ENCODE measurements around the gene SFXN3. TPM values are rescaled to one million over a fixed set of nuclear protein-coding genes. Genes with fewer than 3 reads are reported as not detected.
A peak's percentile ranks its signal among the peaks of the same experiment; 100 is the strongest.

SFXN3 gene
- polyA plus RNA-seq, 4 donors = 35.0 to 222 (median 87.5) TPM

DNA sequence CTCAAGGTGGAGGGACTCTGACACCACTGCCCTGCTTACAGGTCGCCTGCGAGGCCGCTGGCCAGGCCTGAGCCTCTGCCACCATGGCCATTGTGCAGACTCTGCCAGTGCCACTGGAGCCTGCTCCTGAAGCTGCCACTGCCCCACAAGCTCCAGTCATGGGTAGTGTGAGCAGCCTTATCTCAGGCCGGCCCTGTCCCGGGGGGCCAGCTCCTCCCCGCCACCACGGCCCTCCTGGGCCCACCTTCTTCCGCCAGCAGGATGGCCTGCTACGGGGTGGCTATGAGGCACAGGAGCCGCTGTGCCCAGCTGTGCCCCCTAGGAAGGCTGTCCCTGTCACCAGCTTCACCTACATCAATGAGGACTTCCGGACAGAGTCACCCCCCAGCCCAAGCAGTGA is 28.6 kb upstream of the SFXN3 start:
- Histone ChIP-seq H3K4me1 (ENCODE audit: control insufficient read depth in 3 of 3, insufficient read depth in 2 of 3, low read depth in 1 of 3, low read length in 2 of 3) (peaks cover 0 to 42% (median 0%) of the 10 kb centered on the region in 3 donors), H3K4me3 (ENCODE audit: low read depth in 1 of 3, low read length in 3 of 3) (no peak overlapping the region), H3K36me3 (ENCODE audit: control insufficient read depth in 3 of 3, insufficient read depth in 2 of 3, low read depth in 1 of 3, low read length in 3 of 3) (peaks cover 4 to 58% (median 6%) of the 10 kb centered on the region in 3 donors), H3K9me3 (ENCODE audit: control insufficient read depth in 2 of 2, insufficient read depth in 1 of 2, low read depth in 1 of 2, low read length in 1 of 2) (no peaks in the 10 kb centered on the region), H3K27ac (ENCODE audit: low read depth in 1 of 3, low read length in 2 of 3) (peak overlapping the region in 1 of 3 donors; percentile 90), H3K27me3 (ENCODE audit: control insufficient read depth in 3 of 3, insufficient read depth in 3 of 3, low read length in 3 of 3) (no peaks in the 10 kb centered on the region)
- DNase-seq = no peak
- FAIRE-seq = no peak
- WGBS, 3 donors = 85 to 92% (median 85%) methylated on average over 11 of the region's 11 CpGs

DNA sequence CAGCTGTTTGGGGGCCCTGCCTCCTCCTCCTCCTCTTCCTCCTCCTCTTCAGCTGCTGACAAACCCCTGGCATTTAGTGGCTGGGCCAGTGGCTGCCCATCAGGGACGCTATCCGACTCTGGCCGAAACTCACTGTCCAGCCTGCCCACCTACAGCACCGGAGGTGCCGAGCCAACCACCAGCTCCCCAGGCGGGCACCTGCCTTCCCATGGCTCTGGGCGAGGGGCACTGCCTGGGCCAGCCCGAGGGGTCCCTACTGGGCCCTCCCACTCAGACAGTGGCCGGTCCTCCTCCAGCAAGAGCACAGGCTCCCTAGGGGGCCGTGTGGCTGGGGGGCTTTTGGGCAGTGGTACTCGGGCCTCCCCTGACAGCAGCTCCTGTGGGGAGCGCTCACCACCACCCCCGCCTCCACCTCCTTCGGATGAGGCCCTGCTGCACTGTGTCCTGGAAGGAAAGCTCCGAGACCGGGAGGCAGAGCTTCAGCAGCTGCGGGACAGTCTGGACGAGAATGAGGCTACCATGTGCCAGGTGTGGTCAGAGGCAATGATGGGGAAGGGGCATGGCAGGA is 27.3 kb upstream of the SFXN3 start:
- Histone ChIP-seq H3K27ac (ENCODE audit: low read depth in 1 of 3, low read length in 2 of 3) (no peak overlapping the region), H3K36me3 (ENCODE audit: control insufficient read depth in 3 of 3, insufficient read depth in 2 of 3, low read depth in 1 of 3, low read length in 3 of 3) (peaks cover 5 to 68% (median 6%) of the 10 kb centered on the region in 3 donors), H3K27me3 (ENCODE audit: control insufficient read depth in 3 of 3, insufficient read depth in 3 of 3, low read length in 3 of 3) (no peaks in the 10 kb centered on the region), H3K4me1 (ENCODE audit: control insufficient read depth in 3 of 3, insufficient read depth in 2 of 3, low read depth in 1 of 3, low read length in 2 of 3) (peaks cover 0 to 39% (median 0%) of the 10 kb centered on the region in 3 donors), H3K4me3 (ENCODE audit: low read depth in 1 of 3, low read length in 3 of 3) (no peak overlapping the region), H3K9me3 (ENCODE audit: control insufficient read depth in 2 of 2, insufficient read depth in 1 of 2, low read depth in 1 of 2, low read length in 1 of 2) (no peaks in the 10 kb centered on the region)
- FAIRE-seq (no peak), DNase-seq (no peak)
- 93 to 96% (median 93%) methylated on average over 17 to 18 of the region's 18 CpGs for WGBS, 3 donors

DNA sequence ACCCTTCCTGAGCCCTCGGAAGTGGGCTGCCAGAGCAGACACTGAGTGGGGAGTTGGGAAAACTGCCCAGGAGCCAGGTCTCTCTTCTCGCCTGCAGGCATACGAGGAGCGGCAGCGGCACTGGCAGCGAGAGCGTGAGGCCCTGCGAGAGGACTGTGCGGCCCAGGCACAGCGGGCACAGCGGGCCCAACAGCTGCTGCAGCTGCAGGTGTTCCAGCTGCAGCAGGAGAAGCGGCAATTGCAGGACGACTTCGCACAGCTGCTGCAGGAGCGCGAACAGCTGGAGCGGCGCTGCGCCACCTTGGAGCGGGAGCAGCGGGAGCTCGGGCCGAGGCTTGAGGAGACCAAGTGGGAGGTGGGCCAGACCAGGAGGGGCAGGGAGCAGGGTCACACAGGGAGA is 25.7 kb upstream of the SFXN3 start:
- no peak for DNase-seq
- H3K4me3 ChIP-seq (ENCODE audit: low read depth in 1 of 3, low read length in 3 of 3) = no peak overlapping the region
- 88 to 96% (median 91%) methylated on average over 21 to 23 of the region's 23 CpGs for WGBS, 3 donors
- H3K27me3 ChIP-seq (ENCODE audit: control insufficient read depth in 3 of 3, insufficient read depth in 3 of 3, low read length in 3 of 3) = no peaks in the 10 kb centered on the region
- peaks cover 5 to 73% (median 6%) of the 10 kb centered on the region in 3 donors for H3K36me3 ChIP-seq (ENCODE audit: control insufficient read depth in 3 of 3, insufficient read depth in 2 of 3, low read depth in 1 of 3, low read length in 3 of 3)
- H3K9me3 ChIP-seq (ENCODE audit: control insufficient read depth in 2 of 2, insufficient read depth in 1 of 2, low read depth in 1 of 2, low read length in 1 of 2) = no peaks in the 10 kb centered on the region
- peaks cover 0 to 43% (median 0%) of the 10 kb centered on the region in 3 donors for H3K4me1 ChIP-seq (ENCODE audit: control insufficient read depth in 3 of 3, insufficient read depth in 2 of 3, low read depth in 1 of 3, low read length in 2 of 3)
- no peak overlapping the region for H3K27ac ChIP-seq (ENCODE audit: low read depth in 1 of 3, low read length in 2 of 3)
- no peak for FAIRE-seq

DNA sequence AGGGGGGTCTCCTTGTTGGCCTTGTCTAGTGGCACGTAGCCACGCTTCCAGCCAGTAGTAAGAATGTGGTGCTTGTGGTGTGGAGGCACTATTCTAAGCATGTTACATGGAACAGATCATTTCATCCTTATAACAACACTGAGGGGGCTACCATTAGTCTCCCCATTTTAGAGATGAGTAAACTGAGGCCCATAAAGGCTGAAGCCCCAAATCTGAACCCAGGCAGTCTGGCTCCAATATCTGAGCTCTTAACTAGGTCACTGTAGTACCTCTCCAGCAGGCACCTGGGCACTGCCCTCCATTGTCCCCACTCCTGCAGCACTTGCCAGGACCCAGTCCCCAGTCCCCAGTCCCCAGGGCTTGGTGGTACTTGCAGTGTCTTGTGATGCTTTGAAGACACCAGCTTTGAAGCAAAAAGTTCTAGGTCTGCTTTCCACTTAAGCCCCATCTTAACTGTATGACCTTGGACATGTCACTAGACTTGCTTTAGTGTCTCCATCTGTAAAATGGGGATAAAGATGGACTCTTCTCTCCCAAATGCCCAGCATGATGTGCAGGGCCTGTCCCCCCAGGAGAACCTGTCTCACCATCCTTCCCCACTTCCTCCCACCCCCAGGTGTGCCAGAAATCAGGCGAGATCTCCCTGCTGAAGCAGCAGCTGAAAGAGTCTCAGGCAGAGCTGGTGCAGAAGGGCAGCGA is 25.0 kb upstream of the SFXN3 start:
- Histone ChIP-seq H3K9me3 (ENCODE audit: control insufficient read depth in 2 of 2, insufficient read depth in 1 of 2, low read depth in 1 of 2, low read length in 1 of 2) (no peaks in the 10 kb centered on the region), H3K36me3 (ENCODE audit: control insufficient read depth in 3 of 3, insufficient read depth in 2 of 3, low read depth in 1 of 3, low read length in 3 of 3) (peaks cover 5 to 73% (median 6%) of the 10 kb centered on the region in 3 donors), H3K27ac (ENCODE audit: low read depth in 1 of 3, low read length in 2 of 3) (peak overlapping the region in 1 of 3 donors; percentile 55), H3K4me1 (ENCODE audit: control insufficient read depth in 3 of 3, insufficient read depth in 2 of 3, low read depth in 1 of 3, low read length in 2 of 3) (peaks cover 0 to 38% (median 0%) of the 10 kb centered on the region in 3 donors), H3K27me3 (ENCODE audit: control insufficient read depth in 3 of 3, insufficient read depth in 3 of 3, low read length in 3 of 3) (no peaks in the 10 kb centered on the region), H3K4me3 (ENCODE audit: low read depth in 1 of 3, low read length in 3 of 3) (no peak overlapping the region)
- FAIRE-seq (no peak), DNase-seq (no peak)
- 89 to 96% (median 91%) methylated on average over 4 of the region's 4 CpGs for WGBS, 3 donors

DNA sequence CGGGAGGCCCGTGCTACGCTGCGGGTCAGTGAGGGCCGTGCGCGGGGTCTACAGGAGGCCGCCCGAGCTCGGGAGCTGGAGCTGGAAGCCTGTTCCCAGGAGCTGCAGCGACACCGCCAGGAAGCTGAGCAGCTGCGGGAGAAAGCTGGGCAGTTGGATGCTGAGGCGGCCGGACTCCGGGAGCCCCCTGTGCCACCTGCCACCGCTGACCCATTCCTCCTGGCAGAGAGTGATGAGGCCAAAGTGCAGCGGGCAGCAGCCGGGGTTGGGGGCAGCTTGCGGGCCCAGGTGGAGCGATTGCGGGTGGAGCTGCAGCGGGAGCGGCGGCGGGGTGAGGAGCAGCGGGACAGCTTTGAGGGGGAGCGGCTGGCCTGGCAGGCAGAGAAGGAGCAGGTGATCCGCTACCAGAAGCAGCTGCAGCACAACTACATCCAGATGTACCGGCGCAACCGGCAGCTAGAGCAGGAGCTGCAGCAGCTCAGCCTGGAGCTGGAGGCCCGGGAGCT is 24.4 kb upstream of the SFXN3 start:
- Histone ChIP-seq H3K4me1 (ENCODE audit: control insufficient read depth in 3 of 3, insufficient read depth in 2 of 3, low read depth in 1 of 3, low read length in 2 of 3) (peaks cover 0 to 34% (median 0%) of the 10 kb centered on the region in 3 donors), H3K36me3 (ENCODE audit: control insufficient read depth in 3 of 3, insufficient read depth in 2 of 3, low read depth in 1 of 3, low read length in 3 of 3) (peaks cover 5 to 70% (median 6%) of the 10 kb centered on the region in 3 donors), H3K27ac (ENCODE audit: low read depth in 1 of 3, low read length in 2 of 3) (peak overlapping the region in 2 of 3 donors; percentile 37 to 55), H3K4me3 (ENCODE audit: low read depth in 1 of 3, low read length in 3 of 3) (no peak overlapping the region), H3K9me3 (ENCODE audit: control insufficient read depth in 2 of 2, insufficient read depth in 1 of 2, low read depth in 1 of 2, low read length in 1 of 2) (no peaks in the 10 kb centered on the region), H3K27me3 (ENCODE audit: control insufficient read depth in 3 of 3, insufficient read depth in 3 of 3, low read length in 3 of 3) (no peaks in the 10 kb centered on the region)
- no peak for FAIRE-seq
- 74 to 83% (median 77%) methylated on average over 31 to 33 of the region's 33 CpGs for WGBS, 3 donors
- peak in 1 of 2 donors; percentile 29 for DNase-seq

DNA sequence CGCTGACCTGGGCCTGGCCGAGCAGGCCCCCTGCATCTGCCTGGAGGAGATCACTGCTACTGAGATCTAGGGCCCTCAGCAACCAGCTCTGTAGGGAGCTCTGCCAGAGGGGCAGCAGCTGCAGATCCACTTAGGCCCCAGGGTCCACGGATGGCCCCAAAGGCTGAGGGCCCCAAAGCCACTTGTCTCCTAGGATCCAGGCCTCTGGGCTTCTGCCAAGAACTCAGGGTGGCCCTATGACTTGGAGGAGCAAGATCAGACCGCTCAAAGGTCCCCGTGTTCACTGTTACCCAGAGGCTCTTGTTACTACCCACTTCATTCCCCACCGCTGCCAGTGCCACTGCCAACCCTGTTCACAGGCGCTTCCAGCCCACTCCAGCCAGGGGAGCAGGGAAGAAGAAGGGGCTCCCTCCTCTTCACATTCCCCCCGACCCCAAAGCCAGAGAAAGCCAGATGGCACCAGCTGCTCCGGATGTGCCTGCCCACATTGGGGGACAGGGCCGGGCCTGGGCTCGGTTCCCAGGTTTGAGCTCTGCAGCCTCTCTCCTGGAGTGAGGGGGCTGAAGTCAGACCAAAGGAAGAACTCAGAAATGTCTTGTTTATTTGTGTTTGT is 23.8 kb upstream of the SFXN3 start:
- FAIRE-seq = no peak
- Histone ChIP-seq H3K9me3 (ENCODE audit: control insufficient read depth in 2 of 2, insufficient read depth in 1 of 2, low read depth in 1 of 2, low read length in 1 of 2) (no peaks in the 10 kb centered on the region), H3K4me1 (ENCODE audit: control insufficient read depth in 3 of 3, insufficient read depth in 2 of 3, low read depth in 1 of 3, low read length in 2 of 3) (peaks cover 0 to 31% (median 0%) of the 10 kb centered on the region in 3 donors), H3K27me3 (ENCODE audit: control insufficient read depth in 3 of 3, insufficient read depth in 3 of 3, low read length in 3 of 3) (no peaks in the 10 kb centered on the region), H3K36me3 (ENCODE audit: control insufficient read depth in 3 of 3, insufficient read depth in 2 of 3, low read depth in 1 of 3, low read length in 3 of 3) (peaks cover 5 to 65% (median 6%) of the 10 kb centered on the region in 3 donors), H3K27ac (ENCODE audit: low read depth in 1 of 3, low read length in 2 of 3) (peak overlapping the region in 2 of 3 donors; percentile 37 to 55), H3K4me3 (ENCODE audit: low read depth in 1 of 3, low read length in 3 of 3) (no peak overlapping the region)
- WGBS, 3 donors = 47 to 63% (median 59%) methylated on average over 10 to 11 of the region's 11 CpGs
- peak in 1 of 2 donors; percentile 44 for DNase-seq

DNA sequence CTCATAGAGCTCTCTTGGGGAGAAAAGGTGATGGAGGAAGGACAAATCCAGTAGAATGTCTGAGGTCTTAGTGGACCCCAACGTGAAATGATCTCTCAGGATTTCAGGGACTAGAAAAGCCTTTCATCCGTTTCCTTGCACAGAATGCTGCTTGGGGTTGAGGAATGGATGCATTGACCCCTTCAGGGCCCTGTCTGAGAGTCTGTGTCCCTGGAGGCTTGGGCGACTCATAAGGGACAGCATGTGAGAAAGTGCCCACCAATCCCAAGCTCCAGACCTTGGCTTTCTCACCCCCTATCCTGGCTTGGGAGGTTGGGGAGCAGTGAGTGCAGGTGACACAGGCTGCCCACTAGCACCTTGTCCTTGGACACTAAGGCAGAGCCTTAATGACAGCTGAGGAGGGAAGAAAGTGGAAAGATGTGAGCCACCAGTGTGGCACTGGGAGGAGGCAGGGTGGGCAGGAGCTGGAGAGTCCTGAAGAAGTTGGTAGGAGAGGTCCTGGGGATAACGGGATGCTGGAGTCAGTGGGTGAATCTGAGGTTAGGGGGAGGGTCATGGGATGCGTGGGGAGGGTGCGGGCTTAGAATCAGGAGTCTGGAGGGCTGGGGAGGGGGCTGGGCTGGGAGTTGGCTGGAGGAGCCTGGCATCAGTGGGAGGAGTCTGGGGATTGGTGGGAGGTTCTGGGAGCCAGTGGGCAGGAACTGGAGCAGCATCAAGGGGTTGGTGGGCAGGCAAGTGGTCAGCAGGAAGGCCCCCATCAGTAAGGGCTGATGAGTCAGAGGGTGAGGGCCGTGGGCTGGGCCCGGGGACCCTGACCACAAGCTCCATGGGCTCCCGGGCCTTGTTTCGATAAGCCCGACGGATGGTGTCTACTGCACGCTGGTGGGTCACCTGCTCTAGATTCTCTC is 22.9 kb upstream of the SFXN3 start:
- peaks cover 3 to 56% (median 5%) of the 10 kb centered on the region in 3 donors for H3K36me3 ChIP-seq (ENCODE audit: control insufficient read depth in 3 of 3, insufficient read depth in 2 of 3, low read depth in 1 of 3, low read length in 3 of 3)
- peaks cover 0 to 38% (median 0%) of the 10 kb centered on the region in 3 donors for H3K4me1 ChIP-seq (ENCODE audit: control insufficient read depth in 3 of 3, insufficient read depth in 2 of 3, low read depth in 1 of 3, low read length in 2 of 3)
- peak overlapping the region in 2 of 3 donors; percentile 2 to 5 for H3K27ac ChIP-seq (ENCODE audit: low read depth in 1 of 3, low read length in 2 of 3)
- H3K4me3 ChIP-seq (ENCODE audit: low read depth in 1 of 3, low read length in 3 of 3) = no peak overlapping the region
- H3K9me3 ChIP-seq (ENCODE audit: control insufficient read depth in 2 of 2, insufficient read depth in 1 of 2, low read depth in 1 of 2, low read length in 1 of 2) = no peaks in the 10 kb centered on the region
- DNase-seq (no peak), FAIRE-seq (no peak)
- WGBS, 3 donors = 59 to 72% (median 69%) methylated on average over 13 of the region's 13 CpGs
- H3K27me3 ChIP-seq (ENCODE audit: control insufficient read depth in 3 of 3, insufficient read depth in 3 of 3, low read length in 3 of 3) = no peaks in the 10 kb centered on the region

Data from small intestine (tissue), 7 donors.